ENCODE measurements around the gene BABAM2.

Gene BABAM2

GRCh38 chr2:28240937-28241336, 350.4 kb downstream of the BABAM2 start:
- DNase-seq (ENCODE audit: low read depth in 2 of 2) = no peak
- TF ChIP-seq CTCF (IDR thresholded peaks at IDR 0.05; ENCODE audit: low read depth, low read length) = no peak
- no peak overlapping the region for H3K4me3 ChIP-seq (replicated peaks in 1 of 2; ENCODE audit: low read depth in 2 of 2, low read length in 2 of 2)

- no peak overlapping the region for H3K4me3 ChIP-seq (replicated peaks in 1 of 2; ENCODE audit: low read depth in 2 of 2, low read length in 2 of 2)
- no peak for TF ChIP-seq CTCF (IDR thresholded peaks at IDR 0.05; ENCODE audit: low read depth, low read length)
- peak in 1 of 2 donors; percentile 36 for DNase-seq (ENCODE audit: low read depth in 2 of 2)
Observed at GRCh38 chr2:28247290-28247689, 356.8 kb downstream of the BABAM2 start.

GRCh38 chr2:28247734-28248133, 357.2 kb downstream of the BABAM2 start:
- DNase-seq (ENCODE audit: low read depth in 2 of 2) = no peak
- TF ChIP-seq CTCF (IDR thresholded peaks at IDR 0.05; ENCODE audit: low read depth, low read length) = no peak
- H3K4me3 ChIP-seq (replicated peaks in 1 of 2; ENCODE audit: low read depth in 2 of 2, low read length in 2 of 2) = no peak overlapping the region

GRCh38 chr2:28248511-28248910, 358.0 kb downstream of the BABAM2 start:
- DNase-seq (ENCODE audit: low read depth in 2 of 2) = no peak
- no peak for TF ChIP-seq CTCF (IDR thresholded peaks at IDR 0.05; ENCODE audit: low read depth, low read length)
- H3K4me3 ChIP-seq (replicated peaks in 1 of 2; ENCODE audit: low read depth in 2 of 2, low read length in 2 of 2) = no peak overlapping the region

- DNase-seq (ENCODE audit: low read depth in 2 of 2) = peak; percentile 54 to 72
- no peak for TF ChIP-seq CTCF (IDR thresholded peaks at IDR 0.05; ENCODE audit: low read depth, low read length)
- no peak overlapping the region for H3K4me3 ChIP-seq (replicated peaks in 1 of 2; ENCODE audit: low read depth in 2 of 2, low read length in 2 of 2)
Observed at GRCh38 chr2:28250006-28250405, 359.5 kb downstream of the BABAM2 start.

GRCh38 chr2:28251337-28251736, 360.8 kb downstream of the BABAM2 start:
- no peak overlapping the region for H3K4me3 ChIP-seq (replicated peaks in 1 of 2; ENCODE audit: low read depth in 2 of 2, low read length in 2 of 2)
- no peak for DNase-seq (ENCODE audit: low read depth in 2 of 2)
- no peak for TF ChIP-seq CTCF (IDR thresholded peaks at IDR 0.05; ENCODE audit: low read depth, low read length)

GRCh38 chr2:28252311-28252710, 361.8 kb downstream of the BABAM2 start:
- no peak for DNase-seq (ENCODE audit: low read depth in 2 of 2)
- no peak overlapping the region for H3K4me3 ChIP-seq (replicated peaks in 1 of 2; ENCODE audit: low read depth in 2 of 2, low read length in 2 of 2)
- no peak for TF ChIP-seq CTCF (IDR thresholded peaks at IDR 0.05; ENCODE audit: low read depth, low read length)

Data from cardiac fibroblast (primary cell).